GM18861 (cell line): ENCODE results near the gene PPP6R2.

Experiments
- ATAC-seq: cut with Tn5 transposase; IDR thresholded peaks from one replicate; pipeline ENCODE4 v1.9.1; 2021; ENCODE audit not compliant: unreplicated experiment

Gene PPP6R2

GRCh38 chr22:50482107-50483074 is 139.3 kb downstream of the PPP6R2 start:
- ATAC-seq = no peak

- no peak for ATAC-seq
Observed at GRCh38 chr22:50483106-50483505, 140.0 kb downstream of the PPP6R2 start.

DNA sequence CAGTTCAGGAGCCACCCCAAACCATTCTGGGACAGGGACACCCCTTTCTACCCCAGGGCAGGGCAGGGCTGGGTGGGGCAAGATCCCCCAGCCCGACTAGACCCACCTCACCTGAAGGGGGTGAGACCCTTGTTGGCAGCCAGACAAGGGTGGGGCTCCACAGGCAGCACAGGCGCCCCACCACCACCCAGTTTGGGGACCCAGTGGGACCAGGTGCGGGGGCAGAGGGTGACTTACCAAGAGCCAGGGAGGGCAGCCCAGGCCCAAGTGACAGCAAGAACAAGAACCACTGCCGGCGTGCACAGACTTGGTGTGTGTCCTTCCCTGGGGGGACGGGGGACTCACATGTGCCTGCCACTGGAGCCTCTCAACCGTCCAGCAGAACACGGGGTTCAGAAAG is 140.4 kb downstream of the PPP6R2 start:
- no peak for ATAC-seq

- no peak for ATAC-seq
Observed at GRCh38 chr22:50483977-50484853, 141.1 kb downstream of the PPP6R2 start.

GRCh38 chr22:50485221-50486131 is 142.3 kb downstream of the PPP6R2 start:
- ATAC-seq = no peak

- ATAC-seq = no peak
Observed at GRCh38 chr22:50486561-50487289, 143.6 kb downstream of the PPP6R2 start, which contains the start of gene MIOX. Gene MIOX, plus strand, starts transcription at chr22:50486859. Its CDS starts 39 bp downstream, at chr22:50486898.

GRCh38 chr22:50487290-50488005 is 144.3 kb downstream of the PPP6R2 start:
- no peak for ATAC-seq

- ATAC-seq = no peak
Observed at GRCh38 chr22:50488006-50488677, 145.0 kb downstream of the PPP6R2 start.

- ATAC-seq = no peak
Observed at GRCh38 chr22:50488886-50489285, 145.8 kb downstream of the PPP6R2 start.

GRCh38 chr22:50489363-50490243 is 146.5 kb downstream of the PPP6R2 start:
- no peak for ATAC-seq

DNA sequence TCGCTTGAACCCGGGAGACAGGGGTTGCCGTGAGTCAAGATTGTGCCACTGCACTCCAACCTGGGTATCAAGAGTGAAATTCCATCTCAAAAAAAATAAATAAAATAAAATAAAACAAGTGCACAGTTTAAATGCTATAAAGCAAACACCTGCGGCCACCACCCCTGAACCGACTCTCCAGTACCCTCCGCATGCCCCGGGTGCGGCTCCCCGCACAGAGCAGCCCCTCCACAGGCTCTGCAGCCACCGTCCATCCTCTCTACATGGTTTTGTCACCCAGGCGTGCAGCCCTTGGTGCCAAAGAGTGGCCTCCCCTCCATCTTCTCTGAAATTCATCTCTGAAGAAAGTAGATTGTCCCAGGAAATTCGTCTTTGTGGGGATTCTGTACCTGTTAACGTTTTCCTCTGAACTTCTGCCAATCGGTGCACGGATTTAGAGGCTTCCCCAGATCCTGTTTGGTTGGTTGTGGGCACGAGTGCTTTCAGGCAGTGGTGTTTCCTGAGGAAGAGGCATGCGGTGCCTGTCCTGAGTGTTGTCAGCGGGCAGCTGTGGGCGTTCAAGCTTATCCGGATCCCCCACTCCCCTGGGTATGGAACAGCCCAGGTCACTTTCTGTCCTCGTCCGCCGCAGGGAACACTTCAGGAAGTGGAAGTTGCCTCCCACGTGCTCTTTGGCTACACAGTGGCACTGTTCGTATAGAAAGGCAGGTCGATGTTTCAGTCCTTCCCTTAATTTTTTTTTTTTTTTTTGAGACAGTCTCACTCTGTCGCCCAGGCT is 147.6 kb downstream of the PPP6R2 start:
- no peak for ATAC-seq
